Endothelial cell of hepatic sinusoid (primary cell): ENCODE data around the gene PYGO1.
"Not testable (repeated sequence)": the region's sequence is repeated elsewhere in the genome, so short reads cannot be mapped to it uniquely, and the experiment has no call there.

Source experiments
- in situ Hi-C: cut with HindIII; loops from 2 replicates; pipeline ENCODE4 v1.10.0; 2017; ENCODE audit warnings: low sequenced_read_pairs

PYGO1 gene

GRCh38 chr15:55513152-55513551, 75.0 kb downstream of the PYGO1 start:
- in situ Hi-C loops: no loop called here

- in situ Hi-C loops: no loop called here
Observed at GRCh38 chr15:55507567-55507966, 80.6 kb downstream of the PYGO1 start.

- in situ Hi-C loops: not testable (repeated sequence)
Observed at GRCh38 chr15:55505407-55505806, 82.7 kb downstream of the PYGO1 start.

GRCh38 chr15:55499151-55499550, 89.0 kb downstream of the PYGO1 start:
- in situ Hi-C loops: no loop called here

- in situ Hi-C loops: not testable (repeated sequence)
Observed at GRCh38 chr15:55498109-55498938, 89.8 kb downstream of the PYGO1 start.

- in situ Hi-C loops: no loop called here
Observed at GRCh38 chr15:55496716-55497115, 91.4 kb downstream of the PYGO1 start.

- in situ Hi-C loops: no loop called here
Observed at GRCh38 chr15:55494931-55495330, 93.2 kb downstream of the PYGO1 start.

- in situ Hi-C loops: not testable (repeated sequence)
Observed at GRCh38 chr15:55488952-55489600, 99.1 kb downstream of the PYGO1 start.
